T-helper 1 cell (primary cell): ENCODE measurements around the gene TRMT11.
A peak's percentile ranks its signal among the peaks of the same experiment; 100 is the strongest.
"Not testable (repeated sequence)": the region's sequence is repeated elsewhere in the genome, so short reads cannot be mapped to it uniquely, and the experiment has no call there.

ENCODE experiments used
- DNase-seq, 5 donors: peaks; one replicate each; pipeline ENCODE4 v3.0.0-alpha.2; 2012 to 2020

TRMT11 gene

DNA sequence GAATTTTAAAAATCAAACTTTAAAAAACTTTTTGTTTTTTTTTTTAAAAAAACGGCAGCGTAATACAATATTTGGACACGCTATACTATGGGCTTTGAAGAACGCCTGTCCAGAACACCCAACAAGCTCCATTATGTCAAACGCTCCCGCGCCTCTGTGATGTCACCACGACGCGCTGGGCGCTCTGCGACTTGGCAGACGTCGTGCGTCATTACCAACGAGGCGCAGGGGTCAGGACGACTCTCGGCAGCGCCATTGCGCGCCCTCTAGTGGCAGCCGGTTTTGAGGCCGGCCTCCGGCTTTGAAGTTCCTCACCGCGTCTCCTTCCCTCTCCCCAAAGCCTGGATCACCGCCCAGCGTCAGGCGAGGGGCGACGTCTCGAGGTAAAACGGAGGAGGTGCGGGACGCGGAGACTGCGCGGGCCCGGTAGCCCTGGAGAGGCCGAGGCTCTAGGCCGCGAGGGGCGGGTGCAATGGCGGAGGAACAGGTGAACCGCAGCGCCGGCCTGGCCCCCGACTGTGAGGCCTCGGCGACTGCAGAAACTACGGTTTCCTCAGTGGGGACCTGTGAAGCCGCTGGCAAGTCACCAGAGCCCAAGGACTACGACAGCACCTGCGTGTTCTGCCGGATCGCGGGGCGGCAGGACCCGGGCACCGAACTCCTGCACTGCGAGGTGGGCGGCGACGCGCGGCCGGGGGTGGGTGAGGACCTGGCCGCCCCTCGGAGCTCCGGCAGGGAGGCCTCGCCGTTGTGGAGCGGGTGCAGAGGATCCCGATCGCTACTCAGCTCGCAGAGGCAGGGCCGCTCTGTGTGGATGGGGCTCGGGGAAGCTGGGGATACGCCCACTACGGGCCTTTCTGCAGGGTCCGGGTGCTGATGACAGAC lies 29.6 kb upstream of the TRMT11 start, which contains the start of gene HINT3:
Gene HINT3, plus strand, starts transcription at position 265 of the 885 bp plus-strand sequence. Its CDS starts 208 bp downstream, at position 473.
- peak; percentile 94 to 98 (median 97) for DNase-seq

DNA sequence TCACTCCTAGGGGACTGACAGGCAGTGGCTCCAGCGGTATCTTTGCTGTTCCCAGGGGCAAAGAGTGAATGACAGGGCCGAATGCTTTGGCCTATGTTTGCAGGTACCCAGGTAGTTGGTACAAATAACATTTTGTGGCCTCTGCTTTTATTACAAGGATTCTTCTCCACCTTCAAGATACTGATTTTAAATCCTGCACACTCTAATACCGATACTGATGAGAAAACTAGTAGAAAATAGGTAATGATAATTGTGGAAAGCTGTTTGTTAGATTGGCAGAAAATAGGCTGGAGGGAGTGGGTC lies 29.0 kb upstream of the TRMT11 start:
- DNase-seq = no peak

DNA sequence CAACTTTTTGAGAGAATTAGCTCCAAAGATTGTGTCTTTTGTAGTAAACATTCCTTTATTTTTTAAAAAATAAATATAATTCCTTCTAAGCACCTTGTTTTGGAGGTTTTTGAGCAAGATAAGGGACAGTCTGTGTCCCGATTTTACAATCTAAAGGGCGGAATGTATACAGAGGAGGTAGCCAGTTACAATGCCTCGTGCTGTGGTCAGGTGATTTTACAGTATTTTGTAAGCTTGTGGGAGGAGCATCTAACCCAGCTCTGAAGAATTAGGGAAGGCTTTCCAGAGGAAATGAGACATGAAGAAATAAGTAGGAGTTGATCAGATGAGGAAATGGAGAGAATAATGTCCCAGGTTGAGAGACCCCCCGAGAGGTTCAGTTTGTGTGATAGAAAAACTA lies 28.5 kb upstream of the TRMT11 start:
- DNase-seq = no peak

DNA sequence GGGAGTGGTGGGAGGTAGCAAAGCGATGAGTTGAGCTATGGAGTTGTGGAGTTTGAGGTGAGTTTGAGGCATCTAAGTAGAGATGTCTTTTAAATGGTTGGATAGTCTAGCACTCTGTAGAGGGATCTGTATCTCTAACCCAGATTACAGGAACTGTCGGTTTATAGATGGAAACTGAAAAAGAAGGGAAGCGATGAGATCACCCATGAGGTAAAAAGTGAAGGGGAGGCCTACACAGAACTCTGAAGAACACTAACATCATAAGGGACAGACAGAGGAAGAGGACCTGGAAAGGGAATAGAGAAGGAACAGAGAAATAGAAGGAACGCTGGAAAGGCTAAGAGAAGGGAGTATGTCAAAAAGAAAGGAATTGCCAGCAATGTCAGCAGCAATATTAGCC lies 27.3 kb upstream of the TRMT11 start:
- DNase-seq = no peak

DNA sequence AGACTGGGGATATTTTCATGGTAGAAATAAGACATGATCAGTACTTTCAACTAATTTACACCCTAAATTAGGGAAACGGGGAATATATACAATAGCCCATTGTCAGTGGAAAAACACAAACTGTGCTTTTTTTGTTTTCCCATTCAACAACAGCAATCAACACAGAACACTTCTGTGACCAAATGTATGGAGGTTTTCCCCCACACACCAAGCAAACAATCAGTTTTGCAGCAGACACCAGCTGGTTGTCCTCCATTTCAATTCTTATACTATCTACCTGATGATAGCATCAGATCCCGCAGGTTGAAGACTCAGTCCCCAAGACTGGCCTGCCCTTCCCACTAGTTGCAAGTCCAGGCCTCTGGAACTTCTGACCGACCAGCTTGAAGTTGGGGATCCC lies 25.2 kb upstream of the TRMT11 start:
- no peak for DNase-seq

DNA sequence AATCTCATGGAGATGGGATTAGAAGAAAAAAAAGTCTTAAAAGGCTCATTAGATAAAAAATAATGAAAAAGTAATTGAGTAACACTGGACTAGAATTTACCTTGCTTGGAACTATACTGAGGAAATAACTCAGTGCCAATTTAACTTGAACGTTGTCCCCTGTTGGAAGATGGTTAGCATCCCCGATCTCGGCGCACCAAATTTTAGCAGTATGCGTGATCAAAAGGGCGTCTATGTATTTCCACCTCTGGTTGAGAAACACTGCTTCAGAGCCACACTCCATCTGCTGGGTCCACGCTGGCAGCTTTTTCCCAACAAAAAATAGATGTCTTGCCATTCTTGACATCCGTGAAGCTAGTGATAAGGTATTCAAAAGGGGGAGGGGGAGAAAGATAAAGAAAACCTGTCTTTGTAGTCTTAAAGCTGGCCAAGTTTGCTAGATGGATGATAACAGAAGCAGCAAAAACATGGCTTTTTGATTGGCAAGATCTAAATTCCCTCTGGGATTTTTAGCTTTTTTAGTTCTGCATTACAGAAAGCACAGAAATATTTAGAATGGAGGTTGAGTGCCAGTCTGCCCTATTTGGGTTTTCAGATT lies 23.3 kb upstream of the TRMT11 start:
- no peak for DNase-seq

DNA sequence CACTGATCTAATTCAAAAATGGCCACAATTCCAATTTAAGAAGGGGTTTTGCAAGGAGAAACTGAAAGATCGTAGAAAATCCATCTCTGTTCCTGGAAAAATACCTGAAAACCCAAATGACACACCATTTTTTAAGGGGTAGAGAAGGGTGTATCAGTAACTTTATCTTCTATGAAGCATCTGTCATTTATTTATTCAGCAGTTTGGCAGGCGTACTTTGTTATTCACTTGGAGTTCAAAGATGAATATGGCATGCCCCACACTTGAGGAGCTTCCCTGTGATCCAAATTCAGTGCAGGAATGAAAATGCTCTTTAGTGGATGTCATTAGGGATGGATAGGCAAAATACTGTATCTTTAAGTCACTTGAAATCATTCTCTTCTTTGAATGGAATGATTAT lies 22.5 kb upstream of the TRMT11 start:
- no peak for DNase-seq

DNA sequence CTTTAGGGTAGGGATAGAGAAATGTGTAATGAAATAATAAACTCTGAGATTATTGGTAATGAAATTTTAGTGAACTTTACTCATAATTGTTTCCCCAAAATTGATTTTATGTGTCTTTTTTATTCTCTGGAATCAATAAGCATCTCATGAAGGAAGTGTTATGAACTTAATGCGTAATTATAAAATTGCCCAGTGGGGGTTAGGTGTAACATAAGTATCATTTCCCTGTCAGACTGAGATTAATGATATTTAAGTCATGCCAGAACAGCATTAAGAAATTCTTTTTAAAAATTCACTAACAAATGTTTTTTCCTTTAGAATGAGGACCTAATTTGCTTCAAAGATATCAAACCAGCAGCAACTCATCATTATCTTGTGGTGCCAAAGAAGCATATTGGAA lies 19.8 kb upstream of the TRMT11 start:
- no peak for DNase-seq

DNA sequence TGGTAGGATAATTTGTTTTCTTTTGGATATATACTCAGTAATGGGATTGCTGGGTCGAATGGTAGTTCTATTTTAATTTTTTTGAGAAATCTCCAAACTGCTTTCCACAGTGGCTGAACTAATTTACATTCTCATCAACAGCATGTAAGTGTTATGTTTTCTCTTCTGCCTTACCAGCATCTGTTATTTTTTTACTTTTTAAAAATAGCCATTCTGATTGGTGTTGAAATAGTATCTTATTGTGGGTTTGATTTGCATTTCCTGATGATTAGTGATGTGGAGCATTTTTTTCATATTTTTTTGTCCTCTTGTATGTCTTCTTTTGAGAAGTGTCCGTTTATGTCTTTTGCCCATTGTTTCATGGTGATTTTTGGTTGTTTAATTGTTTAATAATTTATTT lies 17.8 kb upstream of the TRMT11 start:
- DNase-seq = no peak

DNA sequence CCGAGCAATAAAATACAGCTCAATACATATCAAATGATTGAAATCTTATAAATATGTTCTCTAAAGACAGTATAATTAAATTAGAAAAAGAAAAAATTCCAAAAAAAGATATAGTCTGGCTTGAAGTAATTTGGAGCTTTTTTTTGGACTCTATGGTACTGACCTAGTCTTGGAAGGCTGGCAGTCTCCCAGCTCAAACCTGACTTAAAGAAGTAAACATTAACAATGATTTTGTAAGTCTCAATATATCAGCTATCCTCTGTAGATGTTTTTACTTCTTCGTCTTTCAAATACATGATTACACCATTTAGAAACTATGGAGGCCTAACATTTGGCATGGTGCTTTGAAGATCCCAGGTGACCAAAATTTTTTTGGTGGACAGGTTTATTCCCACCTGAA lies 15.6 kb upstream of the TRMT11 start:
- no peak for DNase-seq

DNA sequence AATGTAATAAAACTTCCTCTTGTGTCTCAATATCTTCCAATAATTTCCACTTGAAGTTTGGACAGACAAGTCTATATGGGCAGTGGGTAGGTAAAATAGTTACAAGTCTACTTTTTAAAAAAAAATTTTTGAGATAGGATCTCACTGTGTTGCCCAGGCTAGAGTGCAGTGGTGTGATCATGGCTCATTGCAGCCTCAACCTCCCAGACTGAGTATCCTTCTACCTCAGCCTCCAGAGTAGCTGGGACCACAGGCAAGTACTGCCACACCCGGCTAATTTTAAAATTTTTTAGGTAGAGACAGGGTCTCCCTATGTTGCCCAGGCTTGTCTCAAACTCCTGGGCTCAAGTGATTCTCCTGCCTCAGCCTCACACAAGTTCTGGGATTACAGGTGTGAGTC lies 13.9 kb upstream of the TRMT11 start:
- DNase-seq = not testable (repeated sequence)

DNA sequence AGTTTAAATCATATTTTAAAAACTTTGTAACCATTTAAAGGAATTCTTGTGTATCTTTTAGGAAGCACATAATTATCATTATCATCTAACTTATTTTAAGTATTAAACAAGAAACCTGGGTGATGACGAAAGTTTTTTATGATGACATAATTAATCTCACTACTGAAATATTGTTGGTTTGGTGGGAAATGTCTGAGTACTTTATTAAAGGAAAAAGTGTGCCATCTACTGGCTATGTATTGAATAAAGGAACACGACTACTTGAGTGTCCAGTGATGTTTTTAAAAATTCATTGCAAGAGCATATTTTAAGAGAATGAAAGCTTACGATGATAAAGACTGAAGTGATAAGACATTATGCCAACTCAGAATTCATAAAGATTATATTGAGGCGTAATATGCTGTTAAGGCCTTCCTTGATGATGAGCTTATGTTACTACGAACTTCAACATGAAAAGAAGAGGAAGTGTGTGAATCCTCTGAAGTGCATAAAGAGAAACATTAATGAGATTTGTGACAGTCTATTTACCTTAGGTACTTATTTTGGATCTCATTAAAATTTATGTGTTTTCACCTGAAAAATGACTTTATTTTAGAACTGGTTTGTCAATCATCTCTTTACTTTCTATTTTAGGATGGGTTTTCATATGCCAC lies 12.0 kb upstream of the TRMT11 start:
- peak in 1 of 5 donors; percentile 56 for DNase-seq

DNA sequence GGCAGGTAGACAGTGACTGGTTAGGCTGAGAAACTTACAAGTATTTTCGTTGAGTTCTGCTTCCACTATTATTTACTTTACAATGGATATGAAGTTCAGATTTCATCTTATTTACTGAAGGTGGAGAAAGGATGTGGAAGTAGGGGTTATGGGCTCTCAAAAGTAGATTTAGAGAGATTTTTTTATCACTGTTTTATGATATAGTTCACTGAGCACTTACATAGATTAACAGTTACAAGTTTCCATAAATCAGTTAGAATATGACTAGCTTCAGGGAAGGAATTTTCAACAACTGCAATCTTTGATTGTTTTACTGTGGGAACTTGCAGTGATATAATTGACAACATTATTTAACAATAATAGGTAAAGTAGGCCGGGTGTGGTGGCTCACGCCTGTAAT lies 7.2 kb upstream of the TRMT11 start:
- DNase-seq = no peak

DNA sequence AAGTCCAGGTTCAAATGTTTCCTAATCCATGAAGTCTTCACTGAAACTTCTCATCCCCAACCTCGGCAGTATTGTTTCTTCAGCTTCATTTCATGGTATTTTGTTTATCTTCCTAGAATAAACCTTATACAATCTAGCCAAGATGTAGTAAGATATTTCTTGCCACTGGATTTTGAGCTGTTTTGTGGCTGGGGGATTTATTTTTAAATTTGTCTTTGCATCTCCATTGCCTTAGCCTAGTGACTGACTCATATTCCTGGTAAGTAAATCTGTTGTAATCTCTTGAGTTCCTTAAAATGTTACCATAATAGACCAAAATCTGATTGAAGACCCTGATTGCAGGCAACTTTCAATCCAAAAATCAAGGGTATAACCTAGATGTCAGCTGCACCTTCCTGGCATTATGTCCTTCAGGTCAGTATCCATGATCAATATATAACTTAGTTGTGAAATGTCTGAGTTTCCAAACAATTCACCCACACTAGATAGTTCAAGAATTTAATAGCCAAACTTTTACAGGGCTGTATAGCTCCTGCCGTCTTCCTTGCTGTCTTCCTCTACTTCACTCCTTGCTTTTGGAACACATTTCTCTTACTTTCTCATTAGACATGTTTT lies 4.7 kb upstream of the TRMT11 start:
- no peak for DNase-seq

DNA sequence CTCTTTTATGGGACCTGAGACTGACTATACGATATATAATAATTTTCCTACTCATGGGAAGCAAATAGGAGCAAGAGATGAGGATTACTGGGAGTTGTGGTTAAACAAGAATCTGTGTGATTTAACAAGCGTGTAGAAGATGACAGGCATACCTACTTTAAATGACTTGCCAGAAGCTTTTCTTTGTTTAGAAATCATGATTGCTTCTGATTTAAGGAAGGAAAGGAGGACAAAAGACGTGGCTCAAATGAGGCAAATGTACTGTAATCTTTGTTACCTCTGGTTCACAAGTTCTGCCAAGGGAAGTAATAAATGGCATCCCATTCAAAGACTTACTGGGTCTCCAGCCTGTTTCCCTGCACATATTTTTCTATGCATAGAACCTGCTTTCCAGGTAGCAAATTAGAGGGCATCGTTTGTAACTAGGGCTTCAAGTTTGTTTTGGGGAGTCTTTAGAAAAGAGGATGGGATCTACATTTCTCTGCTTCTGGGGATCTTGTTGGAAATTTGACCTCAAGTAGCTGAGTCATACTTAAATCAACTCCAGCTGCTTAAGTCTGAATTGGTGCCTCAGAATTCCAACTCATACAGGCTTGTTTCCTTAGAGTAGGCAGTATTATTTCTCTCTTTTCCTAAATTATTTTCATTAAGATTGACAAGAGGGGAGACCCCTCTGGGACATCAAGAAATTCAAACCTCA lies 2.9 kb upstream of the TRMT11 start:
- DNase-seq = no peak

DNA sequence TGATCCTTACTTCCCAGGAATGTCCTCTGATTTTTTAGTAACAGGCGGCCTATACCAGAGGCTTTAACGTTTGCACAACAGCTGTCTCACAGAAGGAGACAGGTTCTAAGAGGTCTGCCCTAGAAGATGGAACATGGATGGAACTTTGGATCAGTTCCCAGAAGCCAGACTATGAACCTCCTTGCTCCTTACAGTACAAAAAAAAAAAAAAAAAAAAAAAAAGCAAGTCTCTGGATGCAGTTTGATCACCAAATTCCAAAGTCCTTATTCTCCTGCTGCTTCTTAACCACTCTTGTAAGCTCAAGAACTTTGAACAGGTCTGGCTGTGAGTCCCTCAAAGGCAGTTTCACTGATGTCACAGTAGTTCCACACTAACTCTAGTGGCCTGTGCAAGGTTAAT lies 2.0 kb upstream of the TRMT11 start:
- no peak for DNase-seq

DNA sequence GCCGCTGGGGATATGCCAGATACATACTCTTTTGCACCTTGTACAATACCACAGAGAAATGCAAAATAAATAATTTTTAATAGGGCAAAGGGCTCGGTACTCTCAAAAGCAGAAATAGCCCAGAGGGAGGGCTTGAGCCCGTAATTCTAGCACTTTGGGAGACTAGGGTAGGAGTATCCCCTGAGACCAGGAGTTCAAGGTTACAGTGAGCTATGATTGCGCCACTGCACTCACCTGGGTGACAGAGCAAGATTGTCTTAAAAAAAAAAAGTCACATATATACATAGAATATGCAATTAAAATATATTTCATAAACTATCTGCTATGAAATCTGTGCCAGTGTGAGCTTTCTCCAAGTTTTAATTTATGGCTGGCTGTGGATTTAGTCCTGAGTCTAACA lies 818 bp upstream of the TRMT11 start:
- no peak for DNase-seq

DNA sequence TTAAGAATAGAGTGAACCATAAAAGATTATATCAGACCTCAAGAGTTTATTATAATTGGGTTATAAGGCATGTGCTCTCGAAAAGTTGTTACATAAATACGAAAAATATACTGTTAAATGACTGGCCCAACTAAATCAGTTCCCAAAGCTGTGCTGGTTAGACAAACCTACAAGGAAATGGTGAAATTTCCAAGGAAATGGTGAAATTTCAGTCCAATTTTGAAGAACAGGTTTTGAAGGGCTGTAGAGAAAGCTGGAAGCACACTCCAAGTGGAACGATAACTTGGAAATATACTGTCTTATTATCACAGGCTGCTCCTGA lies 400 bp upstream of the TRMT11 start:
- DNase-seq = no peak

DNA sequence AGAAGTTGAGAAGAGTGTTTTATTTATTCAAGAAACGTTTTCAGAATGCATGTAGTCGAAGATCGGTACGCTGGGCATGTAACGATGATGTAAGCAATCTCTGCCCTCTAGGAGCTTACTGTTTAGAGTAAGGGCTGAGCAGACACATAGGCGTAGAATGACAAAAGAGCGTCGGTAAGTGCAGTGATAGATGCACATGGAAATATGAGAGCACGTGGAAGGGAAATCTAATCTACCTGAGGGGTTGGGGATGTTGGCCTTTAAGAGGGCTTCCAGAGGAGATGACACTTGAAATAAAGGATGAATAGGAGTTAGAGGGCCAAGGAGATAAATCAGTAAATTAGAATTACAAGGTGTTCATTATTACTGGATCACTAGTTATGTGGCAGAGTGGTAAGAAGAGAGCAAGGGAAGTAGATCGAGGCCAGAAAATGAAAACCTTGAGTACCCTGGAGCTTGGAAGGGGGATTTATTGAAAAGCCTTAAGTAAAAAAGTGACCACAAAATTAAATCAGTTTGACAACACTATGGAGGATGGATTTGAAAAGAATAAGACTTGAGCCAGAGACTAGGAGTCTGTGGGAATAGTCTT lies 782 bp downstream of the TRMT11 start:
- DNase-seq = peak in 1 of 5 donors; percentile 39

DNA sequence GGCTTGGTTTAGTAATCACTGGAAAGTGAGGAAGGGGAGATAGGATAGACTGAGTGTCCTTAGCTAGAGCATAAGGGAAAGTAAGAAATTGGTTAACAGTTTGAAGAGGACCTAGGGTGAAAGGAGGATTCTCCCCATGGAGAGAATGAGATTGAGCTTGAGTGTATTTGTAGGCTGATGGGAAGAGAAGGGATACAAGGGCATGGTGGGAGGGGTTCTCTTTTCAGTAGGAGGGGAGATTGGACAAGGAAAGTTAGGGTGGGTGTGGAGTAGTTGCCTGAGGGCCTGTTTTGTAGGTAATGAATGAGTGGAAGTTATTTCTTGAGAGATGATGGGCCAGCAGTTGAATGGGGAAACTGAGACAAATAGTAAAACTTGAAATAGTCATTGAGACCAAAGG lies 1.9 kb downstream of the TRMT11 start:
- DNase-seq = no peak

DNA sequence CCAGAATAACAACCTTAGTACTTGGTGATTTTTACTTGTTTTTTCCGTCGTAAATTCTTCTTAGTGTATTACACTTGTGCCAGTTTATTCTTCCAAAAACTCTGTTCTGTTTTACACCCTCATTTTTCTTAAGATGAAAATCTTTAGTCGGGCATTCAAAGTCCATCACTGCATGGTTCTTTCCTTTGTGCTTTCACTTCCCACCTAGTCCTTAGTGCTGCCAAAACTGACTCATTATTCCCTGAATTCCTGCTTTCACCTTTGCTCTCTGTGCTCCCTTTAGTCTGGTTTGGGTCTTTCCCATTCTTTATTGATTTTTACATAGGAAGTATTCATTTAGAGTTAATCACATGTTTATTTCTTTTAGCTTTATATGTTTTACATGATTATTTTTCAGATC lies 3.3 kb downstream of the TRMT11 start:
- DNase-seq = no peak

DNA sequence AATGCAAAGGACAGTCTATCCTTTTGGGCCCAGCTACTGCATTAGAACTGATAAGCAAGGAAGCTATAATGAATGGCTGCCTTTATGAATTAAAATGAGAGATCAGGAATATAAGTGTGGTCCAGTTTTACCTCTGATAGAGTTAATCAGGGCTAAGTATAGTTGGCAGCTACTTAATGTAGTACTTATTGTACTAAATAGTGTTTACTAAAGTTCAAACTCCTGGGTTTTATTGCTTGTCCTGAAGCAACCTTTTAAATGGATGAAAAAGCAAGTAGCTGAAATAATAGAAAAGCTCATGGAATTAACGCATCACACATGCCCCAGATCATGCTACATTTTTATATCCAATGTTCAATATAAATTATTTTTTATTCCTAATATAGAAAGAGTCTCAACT lies 5.3 kb downstream of the TRMT11 start:
- no peak for DNase-seq
